Endothelial cell of umbilical vein (primary cell): Measurements from ENCODE around the gene SPAG9. TPM values are rescaled to one million over a fixed set of nuclear protein-coding genes. Genes with fewer than 3 reads are reported as not detected.

Experiments
- BruUV-seq: library from RNA; stranded (reverse); fragments of 400-500 nt; replicated peaks from 2 replicates; lab custom pipeline; 2021; lab: Mats Ljungman, UMichigan
- CTCF ChIA-PET: fragments of 300-600, 350-600 bp; sonication (Branson Sonifier 250); formaldehyde crosslinking; loops from one replicate; lab custom pipeline; 2021; ENCODE audit warnings: antibody characterized with exemption, inconsistent platforms; lab: Charles Lee
- POLR2A ChIA-PET: fragments of 300-600, 350-600 bp; sonication (Branson Sonifier 250); formaldehyde crosslinking; loops from one replicate; lab custom pipeline; 2021; ENCODE audit warnings: antibody characterized with exemption, inconsistent platforms; lab: Charles Lee
- DNase-seq: peaks from one replicate; pipeline ENCODE4 v3.0.0-alpha.2; 2011; ENCODE audit warnings: low read depth, low spot score
- FAIRE-seq: peaks from 2 replicates; lab custom pipeline; 2011; peaks lifted over from hg19 to GRCh38; lab: Jason Lieb, UNC
- H2AFZ ChIP-seq: 2 replicates; pipeline ENCODE4 v1.6.0; 2012; ENCODE audit warnings: low read depth, low read length, control low read depth, inconsistent platforms
- H3K27ac ChIP-seq: 2 replicates; pipeline ENCODE4 v1.5.1; 2011; ENCODE audit warnings: low read depth, mild to moderate bottlenecking, control low read depth, low read length, moderate library complexity; ENCODE audit not compliant: insufficient read depth
- H3K27me3 ChIP-seq, 2 experiments: 2 replicates each; pipeline versions ENCODE4 v1.6.0 to v1.6.1; 2011; ENCODE audit warnings: low read length in 2 of 2, mixed read lengths in 1 of 2; ENCODE audit not compliant: control insufficient read depth in 2 of 2, insufficient read depth in 2 of 2
- H3K36me3 ChIP-seq, 2 experiments: 2 replicates in 1 of 2; 3 replicates in 1 of 2; pipeline ENCODE4 v1.5.1; 2011; ENCODE audit warnings: low read length in 2 of 2, mild to moderate bottlenecking in 1 of 2, moderate library complexity in 1 of 2; ENCODE audit not compliant: control insufficient read depth in 2 of 2, insufficient read depth in 2 of 2; ENCODE audit errors: extremely low read depth in 1 of 2
- H3K4me1 ChIP-seq: 3 replicates; pipeline ENCODE4 v1.5.1; 2011; ENCODE audit warnings: mild to moderate bottlenecking, low read length; ENCODE audit not compliant: control insufficient read depth, insufficient read depth; ENCODE audit errors: extremely low read depth
- H3K4me2 ChIP-seq: 2 replicates; pipeline ENCODE4 v1.6.1; 2011; ENCODE audit warnings: low read length, control low read depth, mixed read lengths; ENCODE audit not compliant: insufficient read depth
- H3K4me3 ChIP-seq, 3 experiments: fragments of 200-600 bp in 1 of 3; sonication (generic), shearing (Covaris generic) in 1 of 3; replicated peaks in 1 of 3; 2 replicates each; pipeline ENCODE4 v1.5.1; 2011 to 2016; ENCODE audit warnings: control low read depth in 3 of 3, low read length in 3 of 3, mild to moderate bottlenecking in 2 of 3, inconsistent platforms in 1 of 3, low read depth in 1 of 3, moderate library complexity in 1 of 3; ENCODE audit not compliant: insufficient read depth in 1 of 3
- H3K79me2 ChIP-seq: 2 replicates; pipeline ENCODE4 v1.6.0; 2012; ENCODE audit warnings: low read length, inconsistent platforms; ENCODE audit not compliant: control insufficient read depth, insufficient read depth
- H3K9ac ChIP-seq: replicated peaks from 2 replicates; pipeline ENCODE3; 2011; ENCODE audit warnings: low read length, control low read depth; ENCODE audit not compliant: insufficient read depth; ENCODE audit errors: extremely low read depth
- H3K9me1 ChIP-seq: replicated peaks from 3 replicates; pipeline ENCODE4 v1.6.0; 2011; ENCODE audit warnings: mild to moderate bottlenecking, low read length; ENCODE audit not compliant: control insufficient read depth, insufficient read depth; ENCODE audit errors: extremely low read depth
- H3K9me3 ChIP-seq: replicated peaks from 2 replicates; pipeline ENCODE4 v1.5.1; 2012; ENCODE audit warnings: low read length, inconsistent platforms; ENCODE audit not compliant: control insufficient read depth, insufficient read depth
- H4K20me1 ChIP-seq: replicated peaks from 2 replicates; pipeline ENCODE3; 2011; ENCODE audit warnings: mild to moderate bottlenecking, low read length; ENCODE audit not compliant: control insufficient read depth, insufficient read depth; ENCODE audit errors: extremely low read depth
- EZH2 ChIP-seq: IDR thresholded peaks from 2 replicates; pipeline ENCODE4 v1.6.1; 2012; ENCODE audit warnings: borderline replicate concordance, low read depth, mild to moderate bottlenecking, moderate library complexity, low read length, inconsistent platforms; ENCODE audit not compliant: severe bottlenecking
- FOS ChIP-seq: IDR thresholded peaks from 2 replicates; pipeline ENCODE4 v1.6.1; 2011; ENCODE audit warnings: mild to moderate bottlenecking, low read length, moderate library complexity, borderline replicate concordance; ENCODE audit not compliant: insufficient read depth
- GATA2 ChIP-seq: IDR thresholded peaks from 2 replicates; pipeline ENCODE4 v1.7.0; 2011; ENCODE audit warnings: low read depth, mild to moderate bottlenecking, moderate library complexity, mixed read lengths, low read length; ENCODE audit not compliant: insufficient read length, insufficient read depth
- JUN ChIP-seq: IDR thresholded peaks from 2 replicates; pipeline ENCODE4 v1.6.1; 2011; ENCODE audit warnings: borderline replicate concordance, low read depth; ENCODE audit not compliant: insufficient read length, insufficient read depth
- MYC ChIP-seq: IDR thresholded peaks from one replicate; pipeline ENCODE4 v1.6.1; 2011; ENCODE audit warnings: mild to moderate bottlenecking, low read depth, low read length
- POLR2A ChIP-seq: IDR thresholded peaks from 2 replicates; pipeline ENCODE4 v1.6.1; 2012; ENCODE audit warnings: low read depth, mild to moderate bottlenecking, control low read depth, low read length
- POLR2AphosphoS5 ChIP-seq: IDR thresholded peaks from 2 replicates; pipeline ENCODE4 v1.6.1; 2012; ENCODE audit warnings: low read depth, mild to moderate bottlenecking, control low read depth, low read length, moderate library complexity; ENCODE audit not compliant: insufficient read depth
- dilution Hi-C: fragments of 300-500 bp; cut with MboI; formaldehyde crosslinking; loops from one replicate; pipeline ENCODE4 v1.15.0; 2019; ENCODE audit warnings: low sequenced_read_pairs; ENCODE audit not compliant: extremely low pct_ligation_motif_present
- intact Hi-C: fragments of 100-400 bp; cut with micrococcal nuclease; formaldehyde crosslinking; loops from one replicate; pipeline ENCODE4 v1.10.0; 2022
- polyA plus RNA-seq, 4 experiments: library from polyadenylated mRNA; depleted of rRNA in 3 of 4; stranded (reverse) in 3 of 4; unstranded in 1 of 4; fragments of >200 nt; gene quantifications; 2 replicates each; pipeline versions ENCODE4 v1.2.1 to v1.2.3, GENCODE V29; 2011 to 2012; ENCODE audit warnings: missing spikeins in 1 of 4
- total RNA-seq: library from RNA; stranded (reverse); gene quantifications from 2 replicates; pipeline ENCODE4 v1.2.3, GENCODE V29; 2021
- TF ChIP-seq, protein P1 (sequence below), 2 donors: IDR thresholded peaks; 1 replicate in 1 of 2; 2 replicates in 1 of 2; pipeline ENCODE4 v1.5.1; 2011; ENCODE audit warnings: low read length in 2 of 2, mild to moderate bottlenecking in 2 of 2, moderate library complexity in 2 of 2, control low read depth in 1 of 2, inconsistent platforms in 1 of 2, low read depth in 1 of 2; ENCODE audit not compliant: insufficient read depth in 1 of 2; ENCODE audit errors: extremely low read depth in 1 of 2
- TF ChIP-seq, protein P2 (sequence below): IDR thresholded peaks from 2 replicates; pipeline ENCODE4 v1.6.1; 2011; ENCODE audit not compliant: insufficient read depth, insufficient read length

The SPAG9 gene
- total and polyA plus RNA-seq, 2 donors (not counting 3 experiments of a cell fraction or from before 2014, with no cell fraction given), result 16.5 to 75.0 TPM

DNA sequence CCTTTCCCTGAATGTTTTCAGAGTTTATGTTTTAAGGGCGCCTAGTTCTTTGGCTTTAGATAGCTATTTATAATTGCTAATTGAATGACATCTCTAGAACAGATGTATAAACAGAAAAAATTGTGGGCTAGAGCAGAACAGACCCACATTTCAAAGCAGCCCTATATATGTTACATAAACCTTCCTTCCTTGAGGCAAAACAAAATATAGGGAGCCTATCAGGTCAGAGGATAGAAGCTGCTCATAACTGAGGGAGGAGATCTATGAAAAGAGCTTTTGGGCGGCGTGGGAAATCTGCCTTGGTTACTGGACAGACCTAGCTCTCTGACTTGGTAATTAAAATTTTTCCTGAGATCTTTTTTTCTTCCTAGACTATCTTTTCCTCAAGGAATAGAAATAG lies 68.4 kb downstream of the SPAG9 start:
- no peak for FAIRE-seq
- H3K9ac ChIP-seq, result no peak overlapping the region
- no peaks in the 10 kb centered on the region for H3K9me3 ChIP-seq
- BruUV-seq, result no TSS peak
- no peak overlapping the region for H2AFZ ChIP-seq
- peaks cover 8% of the 10 kb centered on the region for H3K4me1 ChIP-seq
- intact Hi-C loops, result no loop called here
- H3K79me2 ChIP-seq, result peaks cover 4% of the 10 kb centered on the region
- TF ChIP-seq, protein P1, sequence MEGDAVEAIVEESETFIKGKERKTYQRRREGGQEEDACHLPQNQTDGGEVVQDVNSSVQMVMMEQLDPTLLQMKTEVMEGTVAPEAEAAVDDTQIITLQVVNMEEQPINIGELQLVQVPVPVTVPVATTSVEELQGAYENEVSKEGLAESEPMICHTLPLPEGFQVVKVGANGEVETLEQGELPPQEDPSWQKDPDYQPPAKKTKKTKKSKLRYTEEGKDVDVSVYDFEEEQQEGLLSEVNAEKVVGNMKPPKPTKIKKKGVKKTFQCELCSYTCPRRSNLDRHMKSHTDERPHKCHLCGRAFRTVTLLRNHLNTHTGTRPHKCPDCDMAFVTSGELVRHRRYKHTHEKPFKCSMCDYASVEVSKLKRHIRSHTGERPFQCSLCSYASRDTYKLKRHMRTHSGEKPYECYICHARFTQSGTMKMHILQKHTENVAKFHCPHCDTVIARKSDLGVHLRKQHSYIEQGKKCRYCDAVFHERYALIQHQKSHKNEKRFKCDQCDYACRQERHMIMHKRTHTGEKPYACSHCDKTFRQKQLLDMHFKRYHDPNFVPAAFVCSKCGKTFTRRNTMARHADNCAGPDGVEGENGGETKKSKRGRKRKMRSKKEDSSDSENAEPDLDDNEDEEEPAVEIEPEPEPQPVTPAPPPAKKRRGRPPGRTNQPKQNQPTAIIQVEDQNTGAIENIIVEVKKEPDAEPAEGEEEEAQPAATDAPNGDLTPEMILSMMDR (IDR thresholded peaks at IDR 0.05; ENCODE audit: extremely low read depth in 1 of 2, insufficient read depth in 1 of 2, low read depth in 1 of 2, low read length in 2 of 2), result no peak
- TF ChIP-seq GATA2 (no peak), POLR2AphosphoS5 (no peak), JUN (no peak), EZH2 (no peak), MYC (no peak), POLR2A (no peak), FOS (no peak)
- TF ChIP-seq, protein P2, sequence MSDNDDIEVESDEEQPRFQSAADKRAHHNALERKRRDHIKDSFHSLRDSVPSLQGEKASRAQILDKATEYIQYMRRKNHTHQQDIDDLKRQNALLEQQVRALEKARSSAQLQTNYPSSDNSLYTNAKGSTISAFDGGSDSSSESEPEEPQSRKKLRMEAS, result no peak
- H3K4me3 ChIP-seq, result no peak overlapping the region
- no peaks in the 10 kb centered on the region for H4K20me1 ChIP-seq
- DNase-seq, result no peak
- H3K9me1 ChIP-seq, result no peaks in the 10 kb centered on the region
- no peak overlapping the region for H3K27ac ChIP-seq
- no peak overlapping the region for H3K4me2 ChIP-seq
- ChIA-PET POLR2A (no interaction called here), CTCF (interaction anchor here (0.9 to 1.5 kb wide), 3 partner anchors 10 to 51 kb away, joined by 3 to 4 read pairs (median 4); no protein-coding TSS in a partner anchor)
- H3K36me3 ChIP-seq, result no peaks in the 10 kb centered on the region
- dilution Hi-C loops, result no loop called here
- H3K27me3 ChIP-seq, result no peaks in the 10 kb centered on the region
